GM21526 (cell line): ENCODE data around the gene EIF2D.

Experiments used
- ATAC-seq: cut with Tn5 transposase; IDR thresholded peaks from one replicate; pipeline ENCODE4 v1.9.1; 2021; ENCODE audit warnings: moderate library complexity; ENCODE audit not compliant: unreplicated experiment, low FRiP score

Gene EIF2D

GRCh38 chr1:206554701-206555472 is 57.4 kb downstream of the EIF2D start:
- ATAC-seq = no peak

- ATAC-seq = no peak
Observed at GRCh38 chr1:206554211-206554610, 58.1 kb downstream of the EIF2D start.

- ATAC-seq = no peak
Observed at GRCh38 chr1:206551986-206552326, 60.3 kb downstream of the EIF2D start.

- ATAC-seq = no peak
Observed at GRCh38 chr1:206551296-206551985, 60.8 kb downstream of the EIF2D start.

GRCh38 chr1:206550446-206550845 is 61.8 kb downstream of the EIF2D start:
- no peak for ATAC-seq

GRCh38 chr1:206547104-206547503 is 65.2 kb downstream of the EIF2D start:
- no peak for ATAC-seq

- ATAC-seq = no peak
Observed at GRCh38 chr1:206545351-206545750, 66.9 kb downstream of the EIF2D start.

- ATAC-seq = no peak
Observed at GRCh38 chr1:206544562-206545257, 67.6 kb downstream of the EIF2D start.
